Loucy (cell line): ENCODE results near the gene TRNP1.

Source experiments
- H2AFZ ChIP-seq: fragments of 200-600 bp; sonication (generic); 2 replicates; pipeline ENCODE4 v1.6.0; 2016; ENCODE audit warnings: antibody characterized with exemption, mild to moderate bottlenecking, low read length, moderate library complexity
- H3F3A ChIP-seq: fragments of 200-600 bp; 2 replicates; pipeline ENCODE4 v1.6.0; 2016; ENCODE audit warnings: antibody characterized with exemption, low read depth, mild to moderate bottlenecking
- H3K27me3 ChIP-seq: fragments of 200-600 bp; sonication (generic); 2 replicates; pipeline ENCODE4 v1.6.1; 2014; ENCODE audit warnings: low read length, mild to moderate bottlenecking; ENCODE audit not compliant: insufficient read depth, poor library complexity, severe bottlenecking
- H3K36me3 ChIP-seq: fragments of 200-600 bp; sonication (generic); 2 replicates; pipeline ENCODE4 v1.6.1; 2016; ENCODE audit warnings: low read length; ENCODE audit not compliant: insufficient read depth
- H3K4me1 ChIP-seq: fragments of 200-600 bp; sonication (generic); 2 replicates; pipeline ENCODE4 v1.5.1; 2014; ENCODE audit warnings: low read length, mild to moderate bottlenecking; ENCODE audit not compliant: insufficient read depth, poor library complexity, severe bottlenecking
- H3K4me2 ChIP-seq: fragments of 200-600 bp; sonication (generic); 2 replicates; pipeline ENCODE4 v1.6.0; 2014; ENCODE audit warnings: antibody characterized with exemption, low read length, low read depth, mild to moderate bottlenecking; ENCODE audit not compliant: poor library complexity, severe bottlenecking
- H3K4me3 ChIP-seq: fragments of 200-600 bp; sonication (generic); 2 replicates; pipeline ENCODE4 v1.5.1; 2014; ENCODE audit warnings: low read length, mild to moderate bottlenecking, mixed read lengths; ENCODE audit not compliant: poor library complexity, severe bottlenecking
- H3K79me2 ChIP-seq: fragments of 200-600 bp; sonication (generic); 2 replicates; pipeline ENCODE4 v1.6.1; 2014; ENCODE audit warnings: low read length; ENCODE audit not compliant: insufficient read depth
- H3K9ac ChIP-seq: fragments of 200-600 bp; sonication (generic); 2 replicates; pipeline ENCODE4 v1.6.0; 2014; ENCODE audit warnings: mild to moderate bottlenecking, low read depth, low read length, moderate library complexity; ENCODE audit not compliant: poor library complexity, severe bottlenecking
- H3K9me2 ChIP-seq: fragments of 200-600 bp; sonication (generic); replicated peaks from 2 replicates; pipeline ENCODE4 v1.6.1; 2016; ENCODE audit warnings: low read depth, low read length, mixed read lengths
- H3K9me3 ChIP-seq: fragments of 200-600 bp; sonication (generic); 2 replicates; pipeline ENCODE4 v1.6.1; 2014; ENCODE audit warnings: mild to moderate bottlenecking, antibody characterized with exemption, low read length, low read depth; ENCODE audit not compliant: insufficient read depth
- H4K20me1 ChIP-seq: fragments of 200-600 bp; sonication (generic); 2 replicates; pipeline ENCODE4 v1.6.0; 2014; ENCODE audit warnings: antibody characterized with exemption, low read length, mild to moderate bottlenecking; ENCODE audit not compliant: insufficient read depth, poor library complexity, severe bottlenecking
- EZH2phosphoT487 ChIP-seq: fragments of 200-600 bp; IDR thresholded peaks from 2 replicates; pipeline ENCODE4 v1.6.1; 2018; ENCODE audit warnings: antibody characterized with exemption, mild to moderate bottlenecking, moderate library complexity, borderline replicate concordance
- TF ChIP-seq, protein P1 (sequence below): fragments of 200-600 bp; sonication (generic); conservative IDR thresholded peaks from 2 replicates; pipeline ENCODE4 v1.5.1; 2014; ENCODE audit warnings: mild to moderate bottlenecking, antibody characterized with exemption, low read length

The TRNP1 gene

DNA sequence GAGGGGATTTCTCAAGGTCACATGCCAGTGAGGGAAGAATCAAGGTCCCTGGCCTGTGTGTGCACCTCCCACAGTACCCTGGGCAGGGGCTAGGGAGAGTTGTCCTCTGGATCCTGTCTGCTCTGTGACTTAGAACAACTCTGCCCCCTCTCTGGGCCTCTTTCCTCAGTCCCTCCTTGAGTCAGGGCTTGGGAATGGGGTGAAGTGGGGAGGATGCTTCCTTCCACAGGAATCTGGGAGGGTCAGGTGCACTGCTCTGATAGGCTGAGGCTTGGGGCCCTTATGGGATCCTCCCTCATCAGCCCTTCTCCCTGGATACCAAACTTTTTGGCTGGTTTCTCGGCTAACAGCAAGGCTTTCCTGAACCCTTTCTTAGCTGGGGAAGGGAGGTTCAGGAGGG, 2.5 kb downstream of the TRNP1 start:
- Histone ChIP-seq H3K4me2 (no peak overlapping the region), H3K36me3 (no peaks in the 10 kb centered on the region)

DNA sequence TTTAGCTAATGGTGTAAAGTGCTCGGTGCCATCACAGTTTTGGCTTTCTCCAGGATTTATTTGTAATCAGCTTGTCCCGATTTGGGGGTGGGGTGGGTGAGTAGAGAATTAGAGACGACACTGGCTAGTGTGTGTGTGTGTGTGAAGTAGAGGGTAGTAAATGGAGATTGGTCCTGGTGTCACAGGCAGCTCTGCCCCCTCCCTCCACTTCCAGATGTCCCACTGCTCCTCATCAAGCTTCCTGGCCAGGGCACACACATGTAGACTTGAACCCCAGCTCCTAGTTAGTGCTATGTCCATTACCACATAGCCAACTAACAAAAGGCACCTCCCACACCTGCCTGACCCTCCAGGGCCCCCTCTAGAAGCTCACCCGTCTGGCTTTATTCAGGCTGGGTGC, 3.2 kb downstream of the TRNP1 start:
- Histone ChIP-seq H3K4me3 (no peak overlapping the region), H3K4me2 (no peak overlapping the region), H3K27me3 (no peaks in the 10 kb centered on the region), H2AFZ (no peak overlapping the region), H3K9me3 (no peaks in the 10 kb centered on the region), H3F3A (no peaks in the 10 kb centered on the region), H3K36me3 (no peaks in the 10 kb centered on the region), H3K4me1 (peaks cover 10% of the 10 kb centered on the region), H4K20me1 (no peaks in the 10 kb centered on the region), H3K79me2 (no peaks in the 10 kb centered on the region), H3K9ac (no peak overlapping the region), H3K9me2 (no peaks in the 10 kb centered on the region)
- TF ChIP-seq EZH2phosphoT487, result no peak
- TF ChIP-seq, protein P1, sequence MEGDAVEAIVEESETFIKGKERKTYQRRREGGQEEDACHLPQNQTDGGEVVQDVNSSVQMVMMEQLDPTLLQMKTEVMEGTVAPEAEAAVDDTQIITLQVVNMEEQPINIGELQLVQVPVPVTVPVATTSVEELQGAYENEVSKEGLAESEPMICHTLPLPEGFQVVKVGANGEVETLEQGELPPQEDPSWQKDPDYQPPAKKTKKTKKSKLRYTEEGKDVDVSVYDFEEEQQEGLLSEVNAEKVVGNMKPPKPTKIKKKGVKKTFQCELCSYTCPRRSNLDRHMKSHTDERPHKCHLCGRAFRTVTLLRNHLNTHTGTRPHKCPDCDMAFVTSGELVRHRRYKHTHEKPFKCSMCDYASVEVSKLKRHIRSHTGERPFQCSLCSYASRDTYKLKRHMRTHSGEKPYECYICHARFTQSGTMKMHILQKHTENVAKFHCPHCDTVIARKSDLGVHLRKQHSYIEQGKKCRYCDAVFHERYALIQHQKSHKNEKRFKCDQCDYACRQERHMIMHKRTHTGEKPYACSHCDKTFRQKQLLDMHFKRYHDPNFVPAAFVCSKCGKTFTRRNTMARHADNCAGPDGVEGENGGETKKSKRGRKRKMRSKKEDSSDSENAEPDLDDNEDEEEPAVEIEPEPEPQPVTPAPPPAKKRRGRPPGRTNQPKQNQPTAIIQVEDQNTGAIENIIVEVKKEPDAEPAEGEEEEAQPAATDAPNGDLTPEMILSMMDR, result no peak

More for the DNA sequence above, 2.5 kb downstream of the TRNP1 start:
- H3K4me1 ChIP-seq, result peaks cover 16% of the 10 kb centered on the region
- H3F3A ChIP-seq, result no peaks in the 10 kb centered on the region
- no peak overlapping the region for H2AFZ ChIP-seq
- no peaks in the 10 kb centered on the region for H3K27me3 ChIP-seq
- no peak overlapping the region for H3K9ac ChIP-seq
- H3K9me2 ChIP-seq, result no peaks in the 10 kb centered on the region
- no peaks in the 10 kb centered on the region for H4K20me1 ChIP-seq
- H3K4me3 ChIP-seq, result no peak overlapping the region
- no peaks in the 10 kb centered on the region for H3K79me2 ChIP-seq
- no peaks in the 10 kb centered on the region for H3K9me3 ChIP-seq
- no peak for TF ChIP-seq EZH2phosphoT487
- TF ChIP-seq, protein P1, result no peak

DNA sequence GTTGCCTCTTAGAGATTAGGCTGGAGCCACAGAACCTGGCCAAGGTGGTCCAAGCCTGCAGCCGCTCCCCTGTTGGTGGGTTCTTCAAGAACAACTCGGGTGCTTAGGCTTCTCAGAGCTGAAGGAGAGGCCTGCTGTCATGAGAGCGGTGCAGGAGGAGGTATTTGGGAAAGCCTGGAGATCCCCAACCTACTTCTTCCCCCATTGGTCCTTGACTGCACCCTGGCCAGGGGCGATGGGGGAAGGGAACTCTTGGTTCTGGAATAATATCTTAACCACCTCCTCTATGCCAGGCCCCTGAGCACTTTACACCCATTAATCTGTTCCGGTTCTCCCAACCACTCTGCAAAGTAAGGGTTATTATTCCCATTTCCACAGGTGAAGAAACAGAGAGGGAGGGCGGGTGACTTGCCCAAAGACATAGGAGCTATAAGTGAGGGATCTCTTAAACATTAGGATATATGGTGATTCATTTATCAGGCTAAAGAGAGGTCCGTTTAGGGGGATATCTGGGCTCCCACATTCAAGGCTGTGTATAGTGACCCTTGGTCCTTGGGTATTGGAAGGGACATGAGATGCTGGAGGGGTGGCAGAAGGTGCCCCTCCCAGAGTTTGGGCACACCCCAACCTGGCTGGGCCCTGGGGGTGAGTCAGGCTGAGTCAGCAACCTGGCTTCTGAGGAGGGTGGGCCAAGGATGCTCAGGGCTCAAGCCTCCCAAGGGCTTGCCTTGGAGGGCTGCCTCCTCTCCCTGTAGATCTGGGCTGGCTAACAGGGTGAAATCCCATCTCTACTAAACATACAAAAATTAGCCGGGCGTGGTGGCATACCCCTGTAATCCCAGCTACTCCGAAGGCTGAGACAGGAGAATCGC, 5.2 kb downstream of the TRNP1 start:
- Histone ChIP-seq H3K9ac (no peak overlapping the region), H3K4me3 (no peak overlapping the region), H3K79me2 (no peaks in the 10 kb centered on the region), H3K4me2 (no peak overlapping the region), H3K27me3 (no peaks in the 10 kb centered on the region), H4K20me1 (no peaks in the 10 kb centered on the region), H3K9me2 (no peaks in the 10 kb centered on the region), H2AFZ (peak overlapping the region; percentile 91), H3F3A (no peaks in the 10 kb centered on the region), H3K36me3 (no peaks in the 10 kb centered on the region), H3K9me3 (no peaks in the 10 kb centered on the region), H3K4me1 (peaks cover 11% of the 10 kb centered on the region)
- TF ChIP-seq, protein P1, result no peak
- no peak for TF ChIP-seq EZH2phosphoT487
